Measurements from ENCODE around the gene MLANA.

GRCh38 chr9:5908918-5909317, 18.2 kb downstream of the MLANA start:
- TF ChIP-seq, protein P1, sequence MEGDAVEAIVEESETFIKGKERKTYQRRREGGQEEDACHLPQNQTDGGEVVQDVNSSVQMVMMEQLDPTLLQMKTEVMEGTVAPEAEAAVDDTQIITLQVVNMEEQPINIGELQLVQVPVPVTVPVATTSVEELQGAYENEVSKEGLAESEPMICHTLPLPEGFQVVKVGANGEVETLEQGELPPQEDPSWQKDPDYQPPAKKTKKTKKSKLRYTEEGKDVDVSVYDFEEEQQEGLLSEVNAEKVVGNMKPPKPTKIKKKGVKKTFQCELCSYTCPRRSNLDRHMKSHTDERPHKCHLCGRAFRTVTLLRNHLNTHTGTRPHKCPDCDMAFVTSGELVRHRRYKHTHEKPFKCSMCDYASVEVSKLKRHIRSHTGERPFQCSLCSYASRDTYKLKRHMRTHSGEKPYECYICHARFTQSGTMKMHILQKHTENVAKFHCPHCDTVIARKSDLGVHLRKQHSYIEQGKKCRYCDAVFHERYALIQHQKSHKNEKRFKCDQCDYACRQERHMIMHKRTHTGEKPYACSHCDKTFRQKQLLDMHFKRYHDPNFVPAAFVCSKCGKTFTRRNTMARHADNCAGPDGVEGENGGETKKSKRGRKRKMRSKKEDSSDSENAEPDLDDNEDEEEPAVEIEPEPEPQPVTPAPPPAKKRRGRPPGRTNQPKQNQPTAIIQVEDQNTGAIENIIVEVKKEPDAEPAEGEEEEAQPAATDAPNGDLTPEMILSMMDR (conservative IDR thresholded peaks at IDR 0.05; ENCODE audit: low read length): no peak
- TF ChIP-seq EZH2phosphoT487 (IDR thresholded peaks at IDR 0.05; ENCODE audit: borderline replicate concordance): no peak
